Nephron (organoid): ENCODE measurements around the gene PSMA2.

Source experiments
- H3K27ac Mint-ChIP-seq, 3 experiments: 2 replicates each; pipeline ENCODE4 v1.8.0; 2020; ENCODE audit warnings: mixed read lengths in 3 of 3, mild to moderate bottlenecking in 2 of 3, moderate library complexity in 1 of 3
- H3K27me3 Mint-ChIP-seq: 2 replicates; pipeline ENCODE4 v1.8.0; 2021; ENCODE audit warnings: low read depth, mild to moderate bottlenecking, moderate library complexity, mixed read lengths
- H3K36me3 Mint-ChIP-seq: 2 replicates; pipeline ENCODE4 v1.8.0; 2020; ENCODE audit warnings: low read depth, mixed read lengths
- H3K4me1 Mint-ChIP-seq: 2 replicates; pipeline ENCODE4 v1.8.0; 2020; ENCODE audit warnings: mixed read lengths
- H3K4me3 Mint-ChIP-seq, 3 experiments: 2 replicates each; pipeline ENCODE4 v1.8.0; 2020; ENCODE audit warnings: mild to moderate bottlenecking in 3 of 3, mixed read lengths in 3 of 3, moderate library complexity in 2 of 3
- H3K9me3 Mint-ChIP-seq: 2 replicates; pipeline ENCODE4 v1.8.0; 2020; ENCODE audit warnings: mixed read lengths
- CTCF ChIP-seq, 3 experiments: fragments of 200-600 bp; sonication (generic); IDR thresholded peaks; one replicate each; pipeline ENCODE4 v1.5.0; 2021; ENCODE audit warnings: antibody characterized with exemption in 3 of 3; ENCODE audit not compliant: unreplicated experiment in 3 of 3

The PSMA2 gene

GRCh38 chr7:42880392-42880791, 51.6 kb downstream of the PSMA2 start:
- Mint-ChIP-seq H3K9me3 (no peaks in the 10 kb centered on the region), H3K4me3 (no peak overlapping the region), H3K27ac (no peak overlapping the region), H3K36me3 (no peaks in the 10 kb centered on the region), H3K4me1 (no peaks in the 10 kb centered on the region), H3K27me3 (no peaks in the 10 kb centered on the region)
- TF ChIP-seq CTCF (IDR thresholded peaks at IDR 0.05; ENCODE audit: unreplicated experiment in 3 of 3): no peak

GRCh38 chr7:42878303-42878702, 53.7 kb downstream of the PSMA2 start:
- Mint-ChIP-seq H3K4me1 (no peaks in the 10 kb centered on the region), H3K36me3 (no peaks in the 10 kb centered on the region), H3K9me3 (no peaks in the 10 kb centered on the region), H3K4me3 (no peak overlapping the region), H3K27me3 (no peaks in the 10 kb centered on the region), H3K27ac (no peak overlapping the region)
- no peak for TF ChIP-seq CTCF (IDR thresholded peaks at IDR 0.05; ENCODE audit: unreplicated experiment in 3 of 3)

- no peak overlapping the region for H3K27ac Mint-ChIP-seq
- no peaks in the 10 kb centered on the region for H3K9me3 Mint-ChIP-seq
- H3K36me3 Mint-ChIP-seq: no peaks in the 10 kb centered on the region
- no peak overlapping the region for H3K4me3 Mint-ChIP-seq
- TF ChIP-seq CTCF (IDR thresholded peaks at IDR 0.05; ENCODE audit: unreplicated experiment in 3 of 3): no peak
- H3K27me3 Mint-ChIP-seq: no peaks in the 10 kb centered on the region
- no peaks in the 10 kb centered on the region for H3K4me1 Mint-ChIP-seq
These were observed 54.1 kb downstream of the PSMA2 start for GRCh38 chr7:42877862-42878261.

- H3K4me3 Mint-ChIP-seq: no peak overlapping the region
- no peaks in the 10 kb centered on the region for H3K4me1 Mint-ChIP-seq
- H3K9me3 Mint-ChIP-seq: no peaks in the 10 kb centered on the region
- H3K27me3 Mint-ChIP-seq: no peaks in the 10 kb centered on the region
- peak; percentile 74 to 84 (median 83) for TF ChIP-seq CTCF (IDR thresholded peaks at IDR 0.05; ENCODE audit: unreplicated experiment in 3 of 3)
- no peaks in the 10 kb centered on the region for H3K36me3 Mint-ChIP-seq
- no peak overlapping the region for H3K27ac Mint-ChIP-seq
These were observed 55.5 kb downstream of the PSMA2 start for GRCh38 chr7:42876182-42877068.

GRCh38 chr7:42869131-42870020, 62.6 kb downstream of the PSMA2 start:
- TF ChIP-seq CTCF (IDR thresholded peaks at IDR 0.05; ENCODE audit: unreplicated experiment in 3 of 3): no peak
- Mint-ChIP-seq H3K27ac (no peak overlapping the region), H3K4me1 (peaks cover 3% of the 10 kb centered on the region), H3K4me3 (no peak overlapping the region), H3K9me3 (peaks cover 23% of the 10 kb centered on the region), H3K36me3 (no peaks in the 10 kb centered on the region), H3K27me3 (peaks cover 3% of the 10 kb centered on the region)
